ENCODE results near the gene CHID1.

The CHID1 gene

DNA sequence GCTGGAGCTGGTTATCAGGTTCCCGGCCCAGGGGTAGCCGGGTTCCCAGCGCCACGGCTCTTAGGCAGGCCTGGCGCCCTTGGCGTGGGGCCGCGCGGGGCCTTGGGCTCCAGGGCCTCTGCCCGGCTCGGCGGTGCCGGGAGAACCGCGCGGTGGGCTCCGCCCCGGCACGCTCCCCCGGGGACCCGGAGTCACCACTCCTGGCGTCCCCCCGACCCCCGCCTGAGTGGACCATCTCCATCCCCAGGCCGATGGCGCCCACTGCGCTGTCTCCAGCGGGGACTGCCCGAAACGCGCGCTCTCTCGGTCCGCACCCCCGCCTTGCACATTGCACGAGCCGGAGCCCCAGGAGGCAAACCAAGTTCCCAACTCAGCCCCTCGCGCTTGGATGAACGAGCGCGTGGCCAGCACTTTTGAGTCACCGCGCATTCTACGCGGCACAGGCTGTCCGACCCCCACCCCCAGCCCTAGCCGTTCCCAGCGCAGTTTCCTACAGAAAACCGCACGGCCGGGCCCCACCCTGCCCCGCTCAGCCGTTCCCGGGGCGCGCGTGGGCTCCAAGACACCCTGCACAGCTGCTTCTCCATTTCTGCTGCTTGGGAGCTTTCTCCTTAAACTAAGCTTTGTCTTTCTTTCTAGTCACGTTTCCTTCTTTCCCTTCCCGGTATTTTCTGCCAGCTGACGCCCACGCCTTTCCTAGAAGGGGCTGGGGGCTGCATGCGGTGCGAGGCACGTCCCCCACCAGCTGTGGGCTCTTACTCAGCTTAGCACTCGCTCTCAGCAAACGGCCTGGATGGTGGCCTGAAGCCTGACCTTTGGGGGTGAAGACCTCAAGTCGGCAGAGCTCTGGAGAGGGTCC lies 650 bp upstream of the CHID1 start:
- in situ Hi-C loops (cut with HindIII; ENCODE audit: low sequenced_read_pairs): loop anchor here (10.0 kb wide), 1 partner anchor 96 kb away; the partner anchor contains the start of gene PNPLA2

DNA sequence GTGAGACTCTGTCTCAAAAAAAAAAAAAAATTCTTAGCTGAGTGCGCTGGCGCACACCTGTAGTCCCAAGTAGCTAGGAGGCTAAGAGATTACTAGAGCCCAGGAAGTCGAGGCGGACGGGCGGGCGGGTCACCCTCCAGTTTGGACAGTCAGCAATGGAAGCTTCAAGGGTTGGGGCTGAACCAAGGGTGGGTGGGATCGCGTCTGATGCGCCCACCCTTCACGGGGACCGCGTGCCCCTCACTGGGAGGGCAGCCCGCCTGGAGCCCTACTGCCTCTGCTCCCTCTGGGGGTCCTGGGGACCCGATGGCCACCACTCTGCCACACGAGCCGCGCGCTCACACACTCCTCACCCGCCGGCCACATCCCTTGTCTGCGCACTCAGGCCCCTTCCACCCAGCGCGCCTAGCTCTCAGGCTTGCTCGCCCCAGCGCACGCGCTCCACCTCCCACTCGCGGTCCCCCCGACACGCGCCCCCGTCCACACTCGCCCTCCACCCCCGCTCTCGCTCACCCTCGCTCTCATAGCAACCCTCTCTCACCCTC lies 494 bp downstream of the CHID1 start:
- in situ Hi-C loops (cut with HindIII; ENCODE audit: low sequenced_read_pairs): loop anchor here (10.0 kb wide), 1 partner anchor 95 kb away; the partner anchor contains the start of gene PNPLA2

DNA sequence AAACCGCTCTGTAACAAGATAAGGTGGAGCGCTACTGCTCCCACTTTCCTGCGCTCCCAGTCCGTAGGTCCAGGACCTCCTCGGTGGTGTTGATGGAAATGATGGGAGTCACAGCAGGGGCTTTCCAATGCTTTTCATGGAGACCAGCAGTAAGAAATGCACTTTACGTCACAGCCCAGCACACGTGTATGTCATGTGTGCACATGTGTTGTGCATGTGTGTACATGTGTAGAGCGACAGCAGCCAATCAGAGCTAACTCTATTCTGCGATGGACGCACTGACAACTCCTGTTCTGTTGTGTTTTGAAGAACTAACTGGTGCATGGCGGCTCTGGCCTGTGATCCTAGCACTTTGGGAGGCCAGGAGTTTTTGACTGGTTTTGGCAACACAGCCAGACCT lies 1.2 kb downstream of the CHID1 start:
- in situ Hi-C loops (cut with HindIII; ENCODE audit: low sequenced_read_pairs): loop anchor here (5.0 kb wide), 2 partner anchors 88 to 143 kb away; no protein-coding TSS in a partner anchor

DNA sequence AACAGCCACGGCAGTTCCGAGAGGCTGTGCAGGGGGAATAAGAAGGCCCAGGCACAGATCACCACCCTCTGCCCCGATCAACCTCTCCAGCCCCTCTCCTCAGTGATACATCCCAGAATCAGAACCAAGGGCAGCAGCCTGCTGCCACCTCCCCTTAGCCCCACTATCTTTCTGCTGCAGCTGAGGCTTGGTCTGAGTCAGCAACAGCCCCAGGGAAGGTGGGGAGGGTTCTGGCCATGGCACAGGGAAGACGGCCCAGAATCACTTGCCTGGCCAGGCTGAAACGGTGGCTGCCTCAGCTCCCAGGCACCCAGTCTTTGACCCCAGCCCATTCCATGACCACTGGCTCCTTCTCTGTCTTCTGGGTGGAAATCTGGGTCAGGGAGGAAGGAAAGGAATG lies 2.3 kb downstream of the CHID1 start:
- in situ Hi-C loops (cut with HindIII; ENCODE audit: low sequenced_read_pairs): loop anchor here (5.0 kb wide), 2 partner anchors 89 to 144 kb away; no protein-coding TSS in a partner anchor

DNA sequence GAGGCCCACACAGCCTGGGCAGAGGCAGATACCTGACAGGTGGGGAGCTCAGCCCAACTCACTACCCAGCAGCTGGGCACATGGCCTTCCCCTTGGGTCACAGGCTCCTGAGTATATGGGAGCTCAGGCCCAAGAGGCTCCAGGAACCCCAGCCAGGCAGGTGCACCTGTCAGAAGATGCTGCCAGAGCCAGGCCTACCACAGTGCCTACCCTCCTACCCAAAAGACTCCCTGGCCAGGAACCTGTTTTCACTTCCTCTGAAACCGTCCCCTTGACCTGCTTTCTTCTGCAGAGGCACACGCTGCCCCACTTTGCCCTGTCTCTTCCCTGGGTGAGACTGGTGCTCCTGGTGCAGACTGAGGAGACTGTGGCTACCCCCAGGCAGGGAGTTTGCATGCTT lies 2.9 kb downstream of the CHID1 start:
- in situ Hi-C loops (cut with HindIII; ENCODE audit: low sequenced_read_pairs): loop anchor here (5.0 kb wide), 2 partner anchors 90 to 145 kb away; no protein-coding TSS in a partner anchor

DNA sequence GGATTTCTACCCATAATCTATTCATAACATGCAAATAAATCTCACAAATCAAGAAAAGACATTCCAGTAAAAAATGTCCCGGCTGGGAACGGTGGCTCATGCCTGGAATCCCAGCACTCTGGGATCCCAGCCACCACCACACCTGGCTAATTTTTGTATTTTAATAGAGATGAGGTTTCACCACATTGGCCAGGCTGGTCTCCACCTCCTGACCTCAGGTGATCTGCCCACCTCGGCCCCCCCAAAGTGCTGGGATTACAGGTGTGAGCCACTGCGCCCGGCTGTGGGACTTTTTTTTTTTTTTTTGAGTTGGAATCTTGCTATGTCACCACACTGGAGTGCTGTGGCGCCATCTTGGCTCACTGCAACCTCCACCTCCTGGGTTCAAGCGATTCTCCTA lies 4.7 kb downstream of the CHID1 start:
- in situ Hi-C loops (cut with HindIII; ENCODE audit: low sequenced_read_pairs): loop anchor here (5.0 kb wide), 2 partner anchors 91 to 146 kb away; no protein-coding TSS in a partner anchor

DNA sequence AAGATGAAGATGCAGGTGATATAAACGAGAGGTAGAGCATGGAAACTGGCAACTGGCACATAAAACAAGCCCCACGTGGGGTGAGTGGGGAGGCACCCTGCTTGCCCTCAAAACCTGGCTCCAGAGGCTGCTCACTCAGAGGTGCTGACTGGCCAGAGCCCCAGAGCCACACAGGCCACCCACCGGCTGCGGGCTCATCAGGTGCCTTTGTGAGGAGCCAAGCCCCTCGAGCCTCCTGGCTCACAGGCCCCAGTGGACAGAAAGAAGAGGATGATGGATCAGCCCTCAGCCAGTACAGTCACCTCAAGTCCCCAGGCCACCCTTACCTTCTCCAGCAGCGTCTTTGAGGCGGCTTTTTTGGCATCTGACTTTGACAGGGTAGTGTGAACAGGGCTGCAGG lies 6.2 kb downstream of the CHID1 start:
- in situ Hi-C loops (cut with HindIII; ENCODE audit: low sequenced_read_pairs): no loop called here

DNA sequence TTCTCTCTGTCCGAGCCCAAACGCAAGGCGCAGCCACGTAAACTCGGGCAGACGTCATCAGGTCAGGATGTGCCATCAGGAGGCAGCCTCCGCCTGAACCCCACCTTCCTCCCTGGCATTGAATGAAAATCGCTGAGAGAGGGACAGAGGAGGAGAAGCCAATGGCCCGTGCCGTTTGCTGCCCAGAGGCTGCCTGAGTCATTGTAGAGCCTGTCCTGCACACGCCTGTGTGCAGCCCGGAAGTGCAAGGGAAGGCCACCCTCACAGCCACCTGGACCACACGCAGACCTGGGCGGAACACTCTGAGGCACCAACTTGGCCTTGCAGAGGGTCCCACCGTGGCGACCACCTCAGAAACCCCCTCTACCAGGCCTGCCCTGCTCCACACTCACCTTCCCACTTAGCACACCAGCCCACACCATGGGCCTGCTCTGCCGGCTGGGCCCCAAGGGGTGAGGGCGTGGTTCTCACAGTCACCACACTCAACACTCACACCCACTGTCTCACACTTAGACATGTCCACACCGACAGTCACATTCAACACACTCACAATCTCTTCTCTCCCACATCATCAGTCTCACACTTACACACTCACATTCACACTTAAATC lies 9.1 kb downstream of the CHID1 start:
- in situ Hi-C loops (cut with HindIII; ENCODE audit: low sequenced_read_pairs): no loop called here

DNA sequence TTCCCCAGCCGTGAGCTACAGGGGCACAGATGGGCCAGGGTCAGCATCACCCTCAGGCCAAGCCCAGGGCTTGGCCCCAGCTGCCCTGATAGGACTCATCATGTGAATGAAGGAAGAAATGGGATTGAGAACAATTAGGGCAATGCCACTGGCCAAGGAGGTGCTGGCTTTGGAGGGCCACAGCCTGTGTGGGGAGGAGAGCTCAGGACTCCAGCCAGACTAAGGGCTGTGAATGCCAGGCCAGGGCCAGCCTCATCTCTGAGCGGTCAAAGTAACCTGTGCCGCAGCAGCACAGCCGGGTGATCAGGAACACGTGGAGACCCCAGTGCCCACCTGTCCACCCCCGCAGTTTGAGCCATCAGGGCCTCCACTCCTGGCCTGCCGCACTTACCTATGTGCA lies 10.1 kb downstream of the CHID1 start:
- in situ Hi-C loops (cut with HindIII; ENCODE audit: low sequenced_read_pairs): no loop called here

DNA sequence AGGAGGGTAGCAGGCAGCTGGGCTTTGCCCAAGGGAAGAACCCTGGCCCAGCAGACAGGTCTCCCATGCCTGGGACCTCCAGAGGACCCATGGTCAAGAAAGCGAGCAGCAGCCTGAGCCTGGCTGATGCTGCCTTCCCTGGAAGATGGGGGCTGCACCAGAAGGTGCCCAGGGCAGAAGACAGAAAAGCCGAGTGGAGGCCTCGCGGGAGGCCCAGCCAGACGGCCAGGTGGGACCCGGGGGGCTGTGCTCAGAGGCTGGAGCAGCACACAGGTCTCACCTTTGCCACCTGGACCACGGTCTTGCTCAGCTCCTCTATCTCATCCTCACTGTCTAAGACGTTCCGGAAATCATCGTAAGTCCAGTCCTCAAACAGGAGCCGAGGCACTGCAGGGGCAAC lies 10.9 kb downstream of the CHID1 start:
- in situ Hi-C loops (cut with HindIII; ENCODE audit: low sequenced_read_pairs): no loop called here

DNA sequence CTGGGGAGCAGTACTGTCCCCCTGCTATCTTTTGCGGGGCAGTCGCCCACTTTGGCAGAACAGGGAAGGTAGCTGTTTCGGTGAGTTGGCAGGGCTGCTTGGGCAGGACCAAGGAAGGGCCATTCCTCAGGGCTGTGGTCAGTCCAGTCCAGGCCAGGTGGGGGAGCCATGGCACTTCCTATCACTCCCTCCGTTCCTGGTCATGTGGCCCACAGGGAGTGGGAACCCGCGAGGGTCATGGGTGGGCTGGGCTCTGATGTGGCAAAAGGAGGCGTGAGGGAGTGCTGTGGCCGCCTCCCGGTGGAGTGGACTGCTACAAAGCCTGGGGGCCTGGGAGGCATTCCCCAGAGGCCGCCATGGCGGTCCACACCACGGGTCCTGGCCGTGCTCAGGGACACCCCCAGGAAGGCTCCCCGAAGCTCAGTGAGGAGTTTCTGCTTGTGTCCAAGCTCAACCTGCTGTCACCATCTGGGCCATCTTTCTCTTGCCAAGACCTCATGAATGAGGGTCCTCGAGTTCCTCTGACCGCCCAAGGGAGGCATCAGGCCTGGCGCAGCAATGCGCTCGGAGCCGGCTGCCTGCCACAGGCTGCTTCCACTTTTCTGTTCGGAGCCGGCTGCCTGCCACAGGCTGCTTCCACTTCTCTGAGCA lies 11.9 kb downstream of the CHID1 start:
- in situ Hi-C loops (cut with HindIII; ENCODE audit: low sequenced_read_pairs): no loop called here

DNA sequence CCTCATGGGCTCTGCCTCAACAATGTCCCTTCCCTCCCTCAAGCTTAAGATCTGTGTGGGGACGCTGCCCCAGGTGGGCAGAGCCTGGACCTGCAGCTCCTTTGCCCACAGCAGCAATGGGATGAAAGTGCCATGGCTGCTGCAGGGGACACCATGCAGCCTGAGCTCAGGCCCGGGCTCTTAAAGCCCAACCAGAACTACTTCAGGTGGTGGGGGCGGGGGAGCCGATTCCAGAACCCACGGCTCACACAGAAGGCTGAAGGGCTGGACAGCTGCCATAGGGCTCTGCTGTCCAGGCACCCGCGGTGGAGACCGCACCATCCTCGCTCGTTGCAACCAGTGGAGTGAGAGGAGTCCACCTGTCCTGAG lies 12.5 kb downstream of the CHID1 start:
- in situ Hi-C loops (cut with HindIII; ENCODE audit: low sequenced_read_pairs): no loop called here

DNA sequence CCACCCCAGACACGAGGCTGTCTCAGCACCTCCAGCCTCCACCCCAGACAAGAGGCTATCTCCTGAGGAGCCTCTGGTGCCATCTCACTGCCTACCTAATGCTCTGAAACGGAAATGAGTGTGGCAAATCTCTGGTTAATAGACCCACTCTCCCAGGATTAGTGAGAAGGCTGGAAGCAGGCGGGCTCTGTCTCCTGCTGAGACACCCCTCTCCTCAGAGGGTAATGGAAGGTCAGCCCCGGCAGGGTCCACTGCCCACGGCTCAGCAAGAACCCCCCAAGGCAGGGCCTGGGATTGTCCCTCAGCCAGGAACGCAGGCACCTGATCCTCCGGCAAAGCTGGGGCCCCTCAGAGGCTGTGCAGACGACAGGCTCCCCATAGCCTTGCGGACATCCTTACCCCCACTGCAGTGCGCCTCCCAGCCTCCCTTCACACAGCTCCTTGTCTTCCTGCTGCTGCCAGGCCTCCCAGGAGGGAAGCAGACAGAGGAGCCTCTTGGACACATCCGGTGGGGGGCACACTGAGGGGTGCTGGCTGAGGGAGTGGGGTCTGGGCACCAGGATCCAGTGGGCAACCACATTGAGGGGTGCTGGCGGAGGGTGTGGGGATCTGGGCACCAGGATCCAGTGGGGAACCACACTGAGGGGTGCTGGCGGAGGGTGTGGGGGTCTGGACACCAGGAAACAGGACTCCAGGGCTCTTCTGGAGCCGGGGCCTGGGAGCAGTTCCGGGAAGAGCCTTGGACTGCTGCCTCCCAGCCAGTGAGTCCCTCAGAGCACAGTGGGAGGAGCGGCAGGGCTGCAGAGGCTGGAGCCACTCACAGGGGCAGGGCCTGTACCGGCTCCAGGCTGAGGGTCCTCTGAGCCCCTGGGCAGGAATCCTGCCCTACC lies 13.1 kb downstream of the CHID1 start:
- in situ Hi-C loops (cut with HindIII; ENCODE audit: low sequenced_read_pairs): no loop called here

DNA sequence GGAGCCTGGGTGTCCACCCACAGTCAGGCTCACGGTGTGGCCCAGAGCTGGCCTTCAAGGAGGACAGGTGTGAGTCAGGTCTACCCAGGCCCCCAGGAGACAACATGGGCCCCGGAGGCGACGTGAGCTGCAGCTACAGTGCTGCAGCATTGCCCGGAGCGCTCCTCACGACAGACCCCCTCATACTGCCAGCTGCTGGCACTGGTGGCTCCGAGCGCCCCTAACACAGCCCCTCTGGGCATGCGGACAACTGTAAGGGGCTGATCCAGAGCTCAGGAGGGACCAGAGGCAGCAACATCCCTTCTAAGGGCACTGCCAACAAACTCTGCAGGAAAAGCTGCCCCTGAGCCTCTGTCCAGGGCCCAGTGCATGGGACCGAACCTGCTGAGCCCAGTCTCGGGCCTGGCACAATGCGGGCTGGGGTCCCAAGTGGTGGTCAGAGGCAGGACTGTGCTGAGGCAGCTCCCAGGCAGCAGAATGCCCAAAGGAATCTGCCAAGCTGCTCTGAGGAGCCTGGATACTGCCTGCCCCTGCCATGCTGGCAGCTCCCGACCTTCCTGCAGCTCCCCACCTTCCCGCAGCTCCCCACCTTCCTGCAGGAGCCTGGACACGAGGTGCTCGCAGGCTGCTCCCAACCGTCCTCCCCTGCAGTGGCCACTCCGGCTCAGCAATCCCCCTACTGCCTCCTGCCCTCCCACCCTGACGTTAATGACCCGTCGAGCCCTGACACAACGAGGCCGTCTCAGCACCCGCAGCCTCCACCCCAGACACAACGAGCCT lies 15.1 kb downstream of the CHID1 start:
- in situ Hi-C loops (cut with HindIII; ENCODE audit: low sequenced_read_pairs): no loop called here

DNA sequence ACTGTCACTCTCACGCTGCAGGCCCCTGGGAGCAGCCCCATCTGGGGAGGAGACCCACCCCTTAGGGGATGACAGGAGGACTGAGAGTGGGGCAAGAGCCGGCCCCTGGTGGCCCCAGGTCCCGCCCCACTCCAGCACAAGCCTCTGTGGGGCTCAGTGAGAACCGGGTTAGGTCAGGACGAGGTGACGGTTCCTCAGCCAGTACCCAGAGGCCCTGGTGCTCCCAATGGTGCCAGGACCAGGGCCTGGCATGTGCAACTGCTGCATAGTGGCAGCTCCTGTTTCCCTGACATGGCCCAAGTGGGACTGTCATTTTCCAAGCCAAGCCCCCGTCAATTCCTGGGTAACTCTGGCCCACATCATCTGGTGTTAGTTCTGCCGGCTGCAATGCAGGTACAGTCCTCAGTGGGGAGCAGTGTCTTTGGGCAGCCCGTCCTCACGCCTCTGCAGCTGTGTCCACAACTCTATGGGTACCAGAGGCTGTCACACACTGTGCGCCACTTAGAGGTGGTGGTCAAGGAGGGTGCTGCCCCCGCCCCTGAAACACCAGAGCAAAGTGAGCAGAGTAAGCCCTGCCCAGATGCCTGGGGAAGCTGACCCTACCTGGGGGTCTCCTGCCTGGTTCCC lies 15.9 kb downstream of the CHID1 start:
- in situ Hi-C loops (cut with HindIII; ENCODE audit: low sequenced_read_pairs): no loop called here

DNA sequence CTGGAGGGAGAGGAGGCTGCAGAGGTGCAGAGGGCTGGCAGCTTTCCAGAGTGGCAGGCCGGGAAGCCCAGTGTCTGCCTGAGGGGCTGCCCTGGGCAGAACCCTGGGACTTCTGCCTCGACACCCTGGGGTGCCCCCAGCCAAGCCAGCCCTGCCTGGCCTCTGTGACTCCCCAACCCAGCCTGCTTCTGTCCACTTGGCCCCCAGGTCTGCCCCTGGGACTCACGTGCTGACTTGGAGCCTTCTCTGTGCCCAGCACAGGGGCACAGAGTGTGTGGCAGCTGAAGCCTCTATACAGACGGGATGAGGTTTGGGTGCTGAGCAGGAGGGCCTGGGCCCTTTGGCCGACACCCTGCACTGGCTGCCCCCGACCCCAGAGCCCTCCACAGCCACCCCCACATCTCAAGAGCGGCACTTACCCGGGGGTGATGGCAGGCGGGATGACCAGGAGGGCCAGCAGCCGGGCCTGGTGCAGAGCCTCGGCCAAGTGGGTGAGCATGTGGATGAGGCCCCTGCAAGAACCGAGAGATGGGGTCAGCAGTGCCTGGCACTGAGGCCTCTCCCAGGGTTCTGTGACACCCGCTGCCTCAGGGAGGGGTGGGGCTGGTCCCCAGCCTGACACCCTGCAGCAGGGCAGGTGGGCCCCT lies 17.5 kb downstream of the CHID1 start:
- in situ Hi-C loops (cut with HindIII; ENCODE audit: low sequenced_read_pairs): no loop called here

DNA sequence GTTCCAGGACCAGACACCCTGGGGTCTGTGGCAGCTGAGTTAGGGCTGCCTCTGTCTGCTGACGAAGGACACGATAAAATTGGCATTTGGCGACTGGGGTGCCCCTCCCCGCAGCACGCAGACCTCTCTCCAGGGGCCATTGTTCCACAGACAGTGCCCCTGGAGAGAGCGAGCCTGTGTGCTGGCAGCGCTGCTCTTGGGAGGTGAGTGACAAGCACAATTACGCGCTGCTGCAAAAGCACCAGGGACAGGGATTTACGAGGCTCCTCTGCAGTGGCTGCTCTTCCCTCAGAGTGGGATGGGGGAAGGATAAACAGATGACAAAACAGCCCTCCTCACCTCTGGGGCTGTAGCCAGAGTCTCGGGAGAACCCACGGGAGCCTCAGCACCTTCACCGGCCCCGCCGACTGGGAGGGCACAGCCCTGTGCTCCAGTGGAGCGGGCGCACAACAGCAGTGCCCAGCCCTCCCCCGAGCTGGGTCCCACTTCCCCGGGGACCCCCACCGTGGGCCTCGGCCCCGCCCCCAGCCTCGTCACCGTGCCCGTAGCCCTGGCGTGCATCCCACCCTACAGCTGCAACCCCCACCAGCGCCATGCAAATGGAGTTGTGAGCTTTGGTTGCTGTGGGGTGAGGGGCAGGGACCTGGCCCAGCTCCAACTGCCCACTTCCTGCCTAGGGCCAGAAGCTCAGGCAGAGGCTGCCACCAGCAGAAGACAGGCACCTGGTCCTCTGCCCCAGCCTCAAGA lies 19.6 kb downstream of the CHID1 start:
- in situ Hi-C loops (cut with HindIII; ENCODE audit: low sequenced_read_pairs): no loop called here

All from endothelial cell of hepatic sinusoid (primary cell).